Psoas muscle (tissue), 8 donors: ENCODE data around the gene KCTD14. TPM values are rescaled to one million over a fixed set of nuclear protein-coding genes. Genes with fewer than 3 reads are reported as not detected.
"Not testable (repeated sequence)": the region's sequence is repeated elsewhere in the genome, so short reads cannot be mapped to it uniquely, and the experiment has no call there.

Source experiments
- ATAC-seq, 4 donors: fragments of 200-7000 bp; cut with Tn5 transposase; one replicate each; pipeline ENCODE4 v1.9.1; 2020; ENCODE audit warnings: moderate library complexity in 3 of 4, mild to moderate bottlenecking in 2 of 4
- DNase-seq, 2 donors: peaks; one replicate each; pipeline ENCODE4 v3.0.0-alpha.2; 2020
- H3K27ac ChIP-seq: fragments of 200-600 bp; one replicate; pipeline ENCODE4 v1.8.0; 2022
- H3K27me3 ChIP-seq, 3 donors: fragments of 200-600 bp in 1 of 3; one replicate each; pipeline versions ENCODE4 v1.6.1 to v1.8.0; 2013 to 2022; ENCODE audit warnings: low read length in 2 of 3, mild to moderate bottlenecking in 2 of 3, moderate library complexity in 1 of 3; ENCODE audit not compliant: insufficient read depth in 3 of 3
- H3K36me3 ChIP-seq, 2 donors: fragments of 200-600 bp in 1 of 2; one replicate each; pipeline versions ENCODE4 v1.6.1 to v1.8.0; 2013 to 2022; ENCODE audit warnings: low read depth in 1 of 2, mild to moderate bottlenecking in 1 of 2, moderate library complexity in 1 of 2; ENCODE audit not compliant: insufficient read depth in 1 of 2
- H3K4me1 ChIP-seq: fragments of 200-600 bp; one replicate; pipeline ENCODE4 v1.8.0; 2022
- H3K4me3 ChIP-seq: fragments of 200-600 bp; one replicate; pipeline ENCODE4 v1.8.0; 2022; ENCODE audit warnings: mild to moderate bottlenecking
- H3K9me3 ChIP-seq: fragments of 200-600 bp; one replicate; pipeline ENCODE4 v1.8.0; 2022
- WGBS, 3 donors: extraction: QIAGEN DNeasy Blood & Tissue Kit; methylation state at CpG; one replicate each; pipeline versions ENCODE4 v1.1.6 to v1.1.7; 2013; 5-methylcytosine and 5-hydroxymethylcytosine counted together
- intact Hi-C, 2 donors: fragments of 100-400 bp; cut with DNase I; formaldehyde crosslinking; loops; one replicate each; pipeline versions ENCODE4 v1.11.0 to v1.14.2; 2022
- polyA plus RNA-seq, 3 donors: library from polyadenylated mRNA; stranded (reverse); fragments of 200-250 nt; gene quantifications; one replicate each; pipeline ENCODE4 v1.2.3, GENCODE V29; 2013
- total RNA-seq, 4 donors: library from RNA; stranded (reverse); fragmentation: NEBNext Ultra II Directional in 2 of 4; extraction: Animal tissue kit (Norgen Biotek cat#: 25700) in 2 of 4; gene quantifications; one replicate each; pipeline versions ENCODE4 v1.2.1 to v1.2.4, GENCODE V29; 2021 to 2023
- TF ChIP-seq, protein P1 (sequence below): fragments of 200-600 bp; IDR thresholded peaks from one replicate; pipeline ENCODE4 v1.8.0; 2022; ENCODE audit warnings: antibody characterized with exemption
- donor health status: healthy with polysubstance abuse.
- donor health status: DM: no; HTN: no; CAD: no; lungs with moderate emphysema.
- donor health status: Bipolar disorder and iron deficiency.
- donor health status: healthy.
- donor health status: DM: yes; HTN: yes; CAD: no.
- donor health status: DM: no; HTN: no; CAD: no.
- donor health status: DM: no; HTN: no; CAD: no.
- donor health status: DM: yes; HTN: yes; CAD: no.

The KCTD14 gene
- total and polyA plus RNA-seq, 7 donors, result 0.12 to 0.32 (median 0.18) TPM; not detected in 2

DNA sequence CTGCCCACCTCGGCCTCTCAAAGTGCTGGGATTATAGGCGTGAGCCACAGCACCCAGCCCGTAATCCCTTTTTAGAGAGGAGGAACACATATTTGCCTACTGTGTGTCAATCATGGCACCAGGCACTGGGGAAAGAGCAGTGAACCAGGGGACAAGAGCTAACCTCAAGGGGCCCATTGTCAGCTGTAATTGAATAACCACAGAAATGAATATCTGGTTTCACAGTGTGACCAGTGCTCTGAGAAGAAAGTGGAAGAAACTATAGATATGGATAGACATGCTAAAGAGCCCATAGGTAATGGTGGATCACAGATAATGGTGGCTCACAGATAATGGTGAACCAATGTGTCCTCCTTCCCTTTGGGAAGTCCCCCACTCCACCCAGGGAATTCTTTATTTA lies 8.6 kb upstream of the KCTD14 start:
- ATAC-seq, result no peak
- intact Hi-C loops, result no loop called here
- WGBS, 3 donors, result 89 to 92% (median 91%) methylated on average over 3 of the region's 3 CpGs

DNA sequence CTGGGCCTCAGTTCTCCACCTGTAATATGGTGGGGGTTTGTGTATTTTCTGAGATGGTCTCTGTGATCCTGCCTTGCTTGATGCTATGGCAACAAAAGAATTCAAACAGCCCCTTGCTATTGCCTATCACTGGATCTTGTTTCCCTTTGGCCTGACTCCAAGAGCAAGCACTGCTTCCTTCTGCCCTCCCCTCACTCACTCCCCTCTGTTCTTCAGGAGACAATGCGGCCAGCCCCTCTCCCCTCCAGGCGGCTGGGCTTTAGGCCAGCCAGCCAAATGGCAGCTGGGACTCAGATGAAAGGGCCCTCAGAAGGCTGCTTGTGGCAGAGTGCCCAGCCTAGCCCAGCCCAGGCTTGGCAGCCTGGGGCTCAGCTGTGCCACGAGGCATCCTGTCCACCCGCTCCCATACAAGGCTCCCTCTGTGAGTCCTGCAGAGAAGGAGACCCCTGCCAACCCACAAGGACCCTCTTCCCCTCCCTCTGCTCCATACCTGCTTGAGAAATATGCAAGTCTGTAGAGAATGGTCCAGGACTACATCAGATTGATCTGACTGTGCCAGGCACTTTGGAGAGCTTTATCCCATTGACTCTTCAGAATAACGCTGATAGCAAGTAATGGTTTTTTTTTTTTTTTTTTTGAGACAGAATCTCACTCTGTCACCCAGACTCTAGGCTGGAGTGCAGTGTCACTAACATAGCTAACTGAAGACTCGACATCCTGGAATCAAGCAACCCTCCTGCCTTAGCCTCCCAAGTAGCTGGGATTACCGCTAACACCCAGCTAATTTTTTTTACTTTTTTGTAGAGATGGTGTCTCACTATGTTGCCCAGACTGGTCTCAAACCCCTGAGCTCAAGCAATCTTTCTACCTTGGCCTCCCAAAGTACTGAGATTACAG lies 7.6 kb upstream of the KCTD14 start:
- Histone ChIP-seq H3K4me3 (no peak overlapping the region), H3K36me3 (no peaks in the 10 kb centered on the region), H3K4me1 (peaks cover 6% of the 10 kb centered on the region), H3K27ac (no peak overlapping the region), H3K9me3 (no peaks in the 10 kb centered on the region), H3K27me3 (no peaks in the 10 kb centered on the region)
- TF ChIP-seq, protein P1, sequence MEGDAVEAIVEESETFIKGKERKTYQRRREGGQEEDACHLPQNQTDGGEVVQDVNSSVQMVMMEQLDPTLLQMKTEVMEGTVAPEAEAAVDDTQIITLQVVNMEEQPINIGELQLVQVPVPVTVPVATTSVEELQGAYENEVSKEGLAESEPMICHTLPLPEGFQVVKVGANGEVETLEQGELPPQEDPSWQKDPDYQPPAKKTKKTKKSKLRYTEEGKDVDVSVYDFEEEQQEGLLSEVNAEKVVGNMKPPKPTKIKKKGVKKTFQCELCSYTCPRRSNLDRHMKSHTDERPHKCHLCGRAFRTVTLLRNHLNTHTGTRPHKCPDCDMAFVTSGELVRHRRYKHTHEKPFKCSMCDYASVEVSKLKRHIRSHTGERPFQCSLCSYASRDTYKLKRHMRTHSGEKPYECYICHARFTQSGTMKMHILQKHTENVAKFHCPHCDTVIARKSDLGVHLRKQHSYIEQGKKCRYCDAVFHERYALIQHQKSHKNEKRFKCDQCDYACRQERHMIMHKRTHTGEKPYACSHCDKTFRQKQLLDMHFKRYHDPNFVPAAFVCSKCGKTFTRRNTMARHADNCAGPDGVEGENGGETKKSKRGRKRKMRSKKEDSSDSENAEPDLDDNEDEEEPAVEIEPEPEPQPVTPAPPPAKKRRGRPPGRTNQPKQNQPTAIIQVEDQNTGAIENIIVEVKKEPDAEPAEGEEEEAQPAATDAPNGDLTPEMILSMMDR, result no peak
- peak in 1 of 2 donors; percentile 28 for DNase-seq
- 17 to 19% (median 18%) methylated on average over 7 of the region's 7 CpGs for WGBS, 3 donors
- peak; percentile 35 to 78 (median 72) for ATAC-seq
- intact Hi-C loops, result no loop called here

More for the DNA sequence above, 8.6 kb upstream of the KCTD14 start:
- no peaks in the 10 kb centered on the region for H3K9me3 ChIP-seq
- no peaks in the 10 kb centered on the region for H3K27me3 ChIP-seq
- no peaks in the 10 kb centered on the region for H3K36me3 ChIP-seq
- TF ChIP-seq, protein P1, result no peak
- H3K27ac ChIP-seq, result no peak overlapping the region
- DNase-seq, result no peak
- H3K4me3 ChIP-seq, result no peak overlapping the region
- peaks cover 6% of the 10 kb centered on the region for H3K4me1 ChIP-seq

DNA sequence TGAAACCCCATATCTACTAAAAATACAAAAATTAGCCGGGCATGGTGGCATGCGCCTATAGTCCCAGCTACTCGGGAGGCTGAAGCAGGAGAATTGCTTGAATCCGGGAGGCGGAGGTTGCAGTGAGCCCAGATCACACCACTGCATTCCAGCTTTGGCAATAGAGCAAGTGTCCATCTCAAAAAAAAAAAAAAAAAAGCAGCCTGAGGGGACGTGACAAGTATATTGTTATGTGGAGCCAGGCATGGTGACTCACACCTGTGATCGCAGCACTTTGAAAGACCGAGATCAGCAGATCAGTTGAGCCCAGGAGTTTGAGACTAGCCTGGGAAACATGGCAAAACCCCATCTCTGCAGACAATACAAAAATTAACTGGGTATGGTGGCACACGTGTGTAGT lies 5.3 kb upstream of the KCTD14 start:
- H3K4me3 ChIP-seq, ATAC-seq, H3K4me1 ChIP-seq, H3K36me3 ChIP-seq, H3K27ac ChIP-seq, H3K9me3 ChIP-seq, H3K27me3 ChIP-seq, DNase-seq, intact Hi-C loops: not testable (repeated sequence)
- 59 to 76% (median 65%) methylated on average over 9 of the region's 9 CpGs for WGBS, 3 donors

DNA sequence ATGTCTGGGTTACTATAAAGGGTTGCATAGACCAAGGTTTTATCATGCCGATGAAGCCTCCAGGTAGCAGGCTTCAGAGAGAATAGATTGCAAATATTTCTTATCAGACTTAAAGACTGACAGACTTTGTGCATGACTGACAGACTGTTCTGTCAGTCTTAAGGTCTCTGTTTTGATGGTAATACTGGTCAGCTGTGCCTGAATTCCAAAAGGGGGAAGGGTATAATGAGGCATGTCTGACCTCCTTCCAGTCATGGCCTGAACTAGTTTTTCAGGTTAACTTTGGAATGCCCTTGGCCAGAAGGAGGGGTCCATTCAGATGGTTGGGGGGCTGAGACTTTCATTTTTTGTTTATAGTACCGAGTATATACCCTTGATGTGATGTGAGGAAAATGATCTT lies 4.7 kb upstream of the KCTD14 start:
- TF ChIP-seq, protein P1, result no peak
- 92 to 95% (median 94%) methylated on average over 2 of the region's 2 CpGs for WGBS, 3 donors
- DNase-seq, result no peak

DNA sequence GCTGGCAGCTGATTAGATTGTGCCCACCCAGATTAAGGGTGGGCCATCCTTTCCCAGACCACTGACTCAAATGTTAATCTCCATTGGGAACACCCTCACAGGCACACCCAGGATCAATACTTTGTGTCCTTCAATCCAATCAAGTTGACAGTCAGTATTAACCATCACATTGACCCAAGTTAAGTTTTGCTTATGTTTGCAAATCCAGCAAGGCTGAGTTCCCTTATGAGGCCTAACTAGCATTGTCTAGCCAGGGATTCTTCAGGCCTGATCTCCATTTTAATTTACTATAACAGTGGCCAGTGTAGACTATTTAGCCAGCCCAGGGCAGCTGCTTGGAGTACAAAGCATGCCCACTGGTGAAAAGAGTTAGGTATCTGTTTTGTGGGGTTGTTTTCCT lies 2.3 kb upstream of the KCTD14 start:
- ATAC-seq, result no peak
- H3K4me1 ChIP-seq, result no peaks in the 10 kb centered on the region
- TF ChIP-seq, protein P1, result no peak

More for the DNA sequence above, 4.7 kb upstream of the KCTD14 start:
- H3K9me3 ChIP-seq, result no peaks in the 10 kb centered on the region
- intact Hi-C loops, result no loop called here
- ATAC-seq, result no peak
- H3K27ac ChIP-seq, result no peak overlapping the region
- peaks cover 6% of the 10 kb centered on the region for H3K4me1 ChIP-seq
- H3K27me3 ChIP-seq, result no peaks in the 10 kb centered on the region
- H3K36me3 ChIP-seq, result no peaks in the 10 kb centered on the region
- H3K4me3 ChIP-seq, result no peak overlapping the region

More for the DNA sequence above, 2.3 kb upstream of the KCTD14 start:
- intact Hi-C loops, result no loop called here
- H3K36me3 ChIP-seq, result no peaks in the 10 kb centered on the region
- H3K27ac ChIP-seq, result no peak overlapping the region
- no peak for DNase-seq
- no peaks in the 10 kb centered on the region for H3K9me3 ChIP-seq
- no peak overlapping the region for H3K4me3 ChIP-seq
- H3K27me3 ChIP-seq, result no peaks in the 10 kb centered on the region
